Stimulated activated CD4-positive, alpha-beta T cell treated with anti-CD3 and anti-CD28 coated beads, Interleukin-4, amount 100 ng/mL, for 24 hours (primary cell): ENCODE measurements around the gene C3orf18.

Experiments used
- DNase-seq: peaks from one replicate; pipeline ENCODE4 v3.0.0-alpha.2; 2020

Gene C3orf18

DNA sequence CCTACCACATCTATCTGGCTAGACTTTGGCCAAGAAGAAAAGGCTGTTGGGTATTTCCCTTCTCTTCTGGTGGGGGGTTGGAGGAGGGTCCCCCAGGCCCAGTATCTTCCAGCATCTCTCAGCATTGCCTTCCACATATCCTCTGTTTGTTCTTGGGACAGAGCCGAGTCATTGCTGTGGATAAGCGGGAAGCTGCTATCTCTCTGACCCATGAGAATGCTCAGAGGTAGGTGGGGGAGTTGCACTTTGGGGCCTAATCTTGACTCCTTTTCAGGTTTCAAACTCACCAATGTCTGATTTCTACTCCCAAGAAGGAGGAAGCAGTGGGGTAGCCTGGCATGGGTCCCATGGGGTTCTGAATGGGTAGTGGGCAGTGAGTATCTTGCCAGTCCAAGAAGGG lies 9.8 kb upstream of the C3orf18 start:
- no peak for DNase-seq

DNA sequence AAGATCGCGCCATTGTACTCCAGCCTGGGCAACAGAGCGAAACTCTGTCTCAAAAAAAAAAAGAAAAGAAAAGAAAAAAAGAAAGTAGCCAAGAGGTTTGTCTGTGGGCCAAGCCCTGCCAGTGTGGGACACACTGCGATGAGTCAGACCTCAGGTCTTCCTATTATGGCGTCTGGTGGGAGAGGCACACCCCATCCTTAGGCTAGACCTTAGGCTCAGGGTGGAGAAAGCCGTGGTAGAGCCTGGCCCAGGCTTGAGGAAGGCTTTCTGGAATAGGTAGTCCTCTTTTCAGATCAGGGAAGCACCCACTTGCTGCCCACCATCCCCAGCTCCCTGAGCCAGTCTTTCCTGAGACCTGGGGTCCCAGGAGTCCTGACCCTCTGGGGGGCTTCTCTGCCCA lies 7.8 kb upstream of the C3orf18 start:
- no peak for DNase-seq

DNA sequence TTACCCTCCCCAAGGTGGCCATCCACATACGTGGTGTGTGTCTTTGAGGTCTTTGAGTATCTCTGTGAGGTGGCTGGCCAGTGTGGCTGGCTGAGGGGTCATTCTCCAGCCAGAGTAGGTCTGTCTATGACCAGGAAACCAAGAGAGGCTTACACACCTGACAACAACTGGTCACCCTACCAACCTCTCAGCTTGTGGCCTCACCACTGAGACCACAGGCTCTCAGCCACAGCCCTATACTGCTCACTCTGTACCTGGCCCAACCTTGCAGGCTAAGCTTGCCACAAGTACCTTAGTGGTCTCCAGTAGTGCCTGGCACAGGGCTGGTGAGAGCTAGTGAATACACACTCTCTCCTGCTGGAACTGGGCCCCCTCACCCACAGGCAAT lies 6.9 kb upstream of the C3orf18 start:
- DNase-seq, result no peak

DNA sequence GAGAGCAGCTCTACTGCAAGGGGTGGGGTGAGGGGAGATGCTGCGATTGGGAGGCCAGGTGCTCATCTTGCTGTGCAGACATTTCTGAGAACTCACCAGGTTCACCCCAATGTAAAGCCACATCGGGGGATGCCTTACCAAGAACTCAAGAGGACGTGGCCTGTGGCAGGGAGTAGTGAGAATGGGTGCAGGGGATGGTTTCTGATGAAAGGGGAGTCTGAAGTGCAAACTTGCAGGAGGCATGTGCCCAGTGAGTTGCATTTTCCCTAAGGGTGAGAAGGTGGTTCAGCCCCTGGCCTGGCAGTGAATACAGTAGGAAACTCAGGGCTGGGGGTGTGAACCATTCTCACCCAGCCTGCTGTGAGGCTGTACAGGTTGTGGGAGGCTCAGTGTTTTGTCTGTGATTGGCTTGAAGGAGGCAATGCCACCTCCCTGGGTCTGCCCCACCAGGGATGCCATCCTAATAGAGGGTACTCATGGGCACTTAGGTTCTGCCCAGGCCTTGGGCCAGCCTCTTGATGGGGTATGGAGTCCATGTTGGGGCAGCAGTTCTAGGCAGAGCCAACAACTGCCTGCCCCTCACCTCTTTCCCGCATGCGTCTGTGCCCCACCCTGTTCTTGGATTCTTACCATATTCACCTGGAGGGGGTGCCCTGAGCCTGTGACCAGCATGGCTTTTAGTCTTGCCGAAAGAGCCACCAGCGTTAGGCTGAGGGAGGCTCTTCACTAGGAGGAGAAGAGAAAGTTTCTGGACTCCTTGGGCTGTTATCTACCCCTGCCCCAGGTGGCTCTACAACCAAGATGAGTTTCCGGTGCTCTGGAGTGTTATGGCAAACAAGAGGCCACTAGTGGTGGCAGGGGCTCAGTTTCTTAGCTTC lies 6.3 kb upstream of the C3orf18 start:
- DNase-seq, result peak; percentile 75

DNA sequence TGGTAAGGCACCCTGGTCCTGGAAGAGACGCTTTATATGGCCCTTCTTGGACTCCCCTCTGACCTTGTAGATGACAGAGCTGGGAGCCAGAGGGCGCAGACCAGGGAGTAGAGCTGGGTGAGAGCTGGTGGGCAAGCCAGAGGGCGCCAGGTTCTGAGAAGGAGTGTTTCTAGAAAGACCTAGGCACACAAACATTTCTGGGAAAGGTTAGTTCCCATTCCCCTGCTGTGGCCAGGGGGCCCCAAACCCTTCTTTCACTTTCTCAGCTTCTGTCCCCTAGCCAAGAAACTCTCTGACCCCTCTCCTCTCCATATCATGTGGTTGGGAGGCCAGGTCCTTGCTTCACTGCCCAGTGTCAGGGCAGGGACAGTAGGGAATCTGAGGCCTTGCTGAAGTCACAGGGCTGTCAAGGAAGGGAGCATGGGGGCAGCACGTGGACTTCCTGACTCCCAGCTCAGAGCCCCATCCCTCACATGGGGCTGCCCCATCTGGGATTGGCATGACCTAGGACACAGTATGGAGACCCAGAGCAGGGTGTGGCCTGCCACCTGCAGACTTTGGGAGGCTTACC lies 5.3 kb upstream of the C3orf18 start:
- DNase-seq, result peak; percentile 46

DNA sequence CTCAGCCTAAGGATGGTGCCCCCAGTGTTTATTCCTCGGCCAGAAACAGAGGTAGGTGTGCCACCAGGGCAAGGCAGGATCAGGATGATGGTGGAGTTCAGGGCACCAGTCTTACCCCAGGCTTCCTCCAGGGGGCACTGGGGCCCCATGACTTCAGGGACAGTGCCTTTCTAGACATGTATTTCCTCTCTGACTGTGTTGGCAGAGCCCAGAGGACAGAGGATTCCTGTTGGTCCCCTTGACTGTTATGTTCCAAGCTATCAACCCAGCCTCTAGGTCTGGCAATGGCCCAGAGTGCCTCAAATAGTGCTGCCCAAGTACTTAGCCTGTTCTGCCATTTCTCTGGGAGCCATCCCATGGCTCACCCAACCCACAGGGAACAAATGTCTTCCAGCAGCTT lies 4.6 kb upstream of the C3orf18 start:
- peak; percentile 86 for DNase-seq

DNA sequence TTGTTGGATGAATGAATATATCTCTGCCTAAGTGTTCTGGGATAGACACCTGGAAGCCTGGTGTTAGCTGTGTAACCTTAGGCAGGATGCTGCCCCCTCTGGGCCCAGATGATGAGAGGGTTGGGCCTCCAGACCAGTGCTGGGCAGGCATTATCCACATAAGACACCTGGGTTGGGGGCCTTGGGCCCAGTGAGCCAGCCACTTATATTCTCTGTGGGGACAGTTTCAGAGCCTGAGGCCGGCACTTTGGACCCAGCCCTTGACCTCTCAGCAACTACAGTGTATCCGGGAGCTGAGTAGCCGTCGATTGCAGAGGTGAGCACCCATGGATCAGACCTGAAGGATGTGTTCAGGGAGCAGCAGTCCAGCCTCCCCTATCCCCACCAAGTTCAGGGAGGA lies 3.9 kb upstream of the C3orf18 start:
- no peak for DNase-seq

DNA sequence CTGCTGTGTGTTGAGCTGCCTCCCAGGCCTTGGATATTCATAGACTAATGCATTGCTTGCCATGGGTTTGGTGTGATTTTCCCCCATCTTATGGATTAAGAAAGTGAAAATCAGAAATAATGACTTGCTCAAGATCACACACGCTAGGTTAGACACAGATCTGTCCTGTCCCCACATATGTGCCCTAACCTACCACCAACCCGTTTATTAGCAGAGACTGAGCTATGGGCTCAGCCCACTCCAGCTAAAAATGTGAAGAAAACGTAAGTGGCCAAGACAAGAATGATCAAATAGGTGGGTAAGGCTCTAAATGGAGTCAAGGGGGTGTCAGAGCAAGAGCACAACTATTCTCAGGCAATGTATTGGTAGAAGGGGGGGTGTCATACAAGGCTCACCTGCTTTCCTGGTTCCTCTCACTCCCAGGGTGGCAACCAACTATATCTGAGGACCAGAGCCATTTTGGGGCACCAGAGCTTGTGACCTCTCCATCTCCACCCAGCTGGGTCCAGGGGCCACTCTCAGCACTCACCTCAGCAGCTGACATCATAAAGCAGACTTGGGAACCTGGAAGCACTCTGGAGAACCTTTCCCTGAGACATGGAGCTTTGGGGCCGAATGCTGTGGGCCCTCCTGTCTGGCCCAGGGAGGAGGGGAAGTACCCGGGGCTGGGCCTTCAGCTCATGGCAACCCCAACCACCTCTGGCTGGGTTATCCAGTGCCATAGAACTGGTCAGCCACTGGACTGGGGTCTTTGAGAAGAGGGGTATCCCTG lies 3.1 kb upstream of the C3orf18 start:
- DNase-seq, result no peak

DNA sequence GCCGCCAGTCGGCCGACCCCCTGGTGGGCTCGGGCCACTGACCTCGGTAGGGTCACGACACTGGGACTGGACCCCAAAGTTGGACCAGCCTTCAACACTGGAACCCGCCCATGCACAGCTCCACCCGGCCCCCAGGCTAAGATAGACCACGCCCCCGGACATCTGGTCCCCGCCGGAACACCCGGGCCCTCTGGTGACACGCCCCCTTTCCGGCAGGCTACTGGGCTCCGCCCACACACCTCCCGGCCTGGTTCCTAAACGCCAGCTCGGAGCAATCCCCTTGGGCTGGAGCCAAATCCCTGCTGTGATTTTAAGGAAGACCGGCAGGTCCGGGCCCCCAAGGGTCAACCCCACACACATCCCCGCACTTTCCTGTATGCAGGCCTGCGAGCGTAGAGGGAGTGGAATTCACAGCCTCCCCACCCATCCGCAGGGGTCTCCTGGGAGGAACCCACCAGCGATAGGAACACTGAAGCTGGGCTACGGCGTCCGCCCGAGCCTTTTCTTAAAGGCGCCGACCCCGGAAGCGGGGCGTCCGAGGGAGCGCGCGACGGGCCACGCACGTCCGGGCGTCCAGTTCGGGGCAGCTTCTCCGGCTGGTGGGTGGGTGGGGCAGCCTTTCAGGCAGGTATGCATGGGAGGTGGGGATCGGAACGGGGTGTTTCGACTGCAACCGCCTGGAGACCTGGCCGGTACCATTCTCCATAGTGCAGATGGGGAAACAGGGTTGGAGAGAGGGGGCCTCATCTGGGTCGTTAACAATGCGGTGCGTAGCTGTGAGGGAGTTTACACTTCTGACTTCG lies 1.6 kb upstream of the C3orf18 start, which contains the start of gene HEMK1:
TSS of gene HEMK1 (plus strand) at position 576 of the 803 bp plus-strand sequence. CDS start 1,583 bp downstream, outside the sequence.
- peak; percentile 96 for DNase-seq

DNA sequence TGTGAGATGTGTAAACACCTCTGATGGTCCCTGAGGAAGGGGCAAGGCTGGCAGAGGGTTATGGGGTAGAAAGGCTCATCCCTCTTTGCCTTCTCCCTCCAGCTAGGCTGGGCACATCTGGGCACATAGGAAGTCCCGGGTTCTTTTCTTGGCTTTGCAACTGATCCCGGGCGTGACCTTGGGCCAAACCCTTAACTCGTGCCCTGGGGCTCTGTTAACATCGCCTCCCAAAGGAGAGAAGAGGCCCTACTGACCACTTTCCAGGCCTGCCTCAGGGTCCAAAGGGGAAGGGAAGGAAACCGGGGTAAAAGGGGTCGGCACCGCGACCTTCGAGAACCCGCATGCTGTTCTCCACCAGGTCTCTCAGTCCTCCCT lies 549 bp downstream of the C3orf18 start:
- no peak for DNase-seq

DNA sequence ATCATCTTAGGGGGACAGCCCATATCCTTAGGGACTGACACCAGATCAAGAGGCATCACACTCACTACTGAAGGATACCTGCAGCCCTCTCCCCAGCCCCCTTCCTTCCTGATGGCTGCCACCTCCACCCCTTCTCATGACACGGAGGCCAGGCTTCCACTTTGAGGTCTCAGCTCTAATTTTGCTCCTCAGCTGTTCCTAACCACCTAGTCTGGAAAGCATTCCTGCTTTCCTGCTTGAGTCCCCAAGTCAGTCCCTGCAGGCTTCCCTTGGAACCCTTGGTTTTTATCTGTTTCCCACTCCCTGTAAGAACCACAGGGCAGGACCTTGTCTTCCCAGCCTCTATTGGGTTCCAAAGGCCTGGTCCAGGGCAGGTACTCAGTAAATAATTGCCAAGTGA lies 3.2 kb downstream of the C3orf18 start:
- no peak for DNase-seq

DNA sequence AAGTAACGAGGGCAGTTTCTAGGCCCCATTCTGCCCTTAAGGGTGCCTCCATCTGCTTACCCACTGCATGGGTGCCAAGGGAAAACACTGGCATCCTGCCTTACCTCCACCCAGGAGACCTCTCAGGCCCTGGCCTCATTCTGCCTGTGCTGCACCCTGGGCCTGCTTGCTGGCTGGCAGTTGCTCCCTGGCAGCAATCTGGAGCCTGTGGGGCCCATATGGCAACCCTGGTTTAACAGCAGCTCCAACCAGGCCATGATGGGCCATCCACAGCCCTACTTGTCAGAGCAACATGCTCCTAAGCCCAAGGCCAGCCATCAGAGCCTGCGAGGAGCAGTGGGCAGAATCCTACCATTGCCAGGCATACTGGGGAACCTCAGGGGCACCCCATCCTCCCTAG lies 3.7 kb downstream of the C3orf18 start:
- DNase-seq, result no peak

DNA sequence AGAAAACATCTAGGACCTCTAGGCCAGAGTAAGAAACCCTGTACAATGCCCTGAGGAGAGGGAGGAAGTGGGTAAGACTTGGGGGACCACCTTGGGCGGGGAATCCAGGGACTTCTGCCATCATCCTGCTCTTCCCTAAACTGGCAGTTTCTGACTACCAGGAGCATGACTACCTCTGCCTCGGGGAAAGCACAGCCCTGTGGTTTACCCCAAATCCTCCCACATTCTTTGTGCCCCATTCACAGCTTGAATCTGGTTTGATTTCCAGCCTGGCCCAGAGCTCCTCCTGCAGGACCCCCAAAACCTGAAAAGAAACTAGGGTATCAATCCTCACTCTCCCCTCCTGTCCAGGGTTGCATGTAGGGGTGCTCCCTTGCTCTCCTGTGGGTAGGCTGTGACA lies 4.7 kb downstream of the C3orf18 start:
- DNase-seq, result no peak

DNA sequence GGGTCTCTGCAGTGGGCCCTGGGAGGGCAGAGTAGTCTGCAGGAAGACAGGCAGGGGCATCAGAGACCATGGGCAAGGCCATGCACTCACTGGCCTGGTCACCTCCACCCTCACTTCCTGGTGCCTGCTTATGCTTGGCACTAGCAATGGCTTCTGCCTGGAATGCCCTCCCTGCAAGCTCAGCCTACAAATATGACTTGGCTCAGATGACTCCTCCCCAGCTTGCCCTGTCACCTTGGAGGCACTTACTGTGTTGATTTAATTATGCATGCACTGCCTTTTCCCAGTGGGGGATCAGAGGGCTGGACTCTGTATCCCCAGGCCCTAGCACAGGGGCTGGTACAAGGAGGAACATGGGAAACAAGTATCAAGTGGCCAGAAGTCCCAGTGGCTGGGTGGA lies 7.8 kb downstream of the C3orf18 start:
- no peak for DNase-seq

DNA sequence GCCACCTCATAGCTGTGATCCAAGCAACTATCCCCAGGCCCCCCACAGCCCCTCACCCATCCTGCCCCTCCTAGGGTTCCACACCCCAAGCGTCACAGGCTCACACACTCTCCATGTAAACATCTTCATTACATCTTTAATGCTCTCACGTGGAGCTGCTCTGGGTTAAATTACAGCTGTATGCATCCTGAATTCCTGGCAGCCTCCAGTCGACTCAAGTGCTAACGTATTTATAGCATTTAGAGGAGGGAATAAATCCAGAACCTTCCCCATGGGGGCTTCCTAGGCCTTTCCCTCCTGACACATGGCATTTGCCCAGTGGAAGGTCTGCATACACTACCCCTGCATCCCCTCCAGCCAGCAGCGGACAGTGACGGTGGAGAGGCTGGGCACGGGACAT lies 9.6 kb downstream of the C3orf18 start:
- DNase-seq, result no peak

DNA sequence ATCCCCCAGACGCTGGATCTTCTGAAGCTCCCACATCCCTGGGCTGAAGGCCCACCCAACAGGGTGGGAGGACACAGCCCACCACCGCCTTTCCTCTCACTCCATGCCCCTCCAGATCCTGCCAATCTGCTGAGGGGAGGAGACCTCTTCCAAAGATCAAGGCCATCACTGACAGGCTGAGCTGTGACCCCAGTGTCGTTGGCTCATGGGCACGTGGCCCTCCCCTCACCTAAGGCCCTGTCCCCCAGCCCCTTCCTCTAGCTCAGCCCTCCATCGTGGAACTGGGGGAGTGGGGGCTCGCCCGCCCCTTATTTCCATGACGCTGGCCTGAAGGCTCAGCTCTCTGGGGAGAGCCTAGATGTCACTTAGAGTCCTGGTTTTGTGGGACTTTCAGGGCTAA lies 10.4 kb downstream of the C3orf18 start:
- DNase-seq, result no peak

DNA sequence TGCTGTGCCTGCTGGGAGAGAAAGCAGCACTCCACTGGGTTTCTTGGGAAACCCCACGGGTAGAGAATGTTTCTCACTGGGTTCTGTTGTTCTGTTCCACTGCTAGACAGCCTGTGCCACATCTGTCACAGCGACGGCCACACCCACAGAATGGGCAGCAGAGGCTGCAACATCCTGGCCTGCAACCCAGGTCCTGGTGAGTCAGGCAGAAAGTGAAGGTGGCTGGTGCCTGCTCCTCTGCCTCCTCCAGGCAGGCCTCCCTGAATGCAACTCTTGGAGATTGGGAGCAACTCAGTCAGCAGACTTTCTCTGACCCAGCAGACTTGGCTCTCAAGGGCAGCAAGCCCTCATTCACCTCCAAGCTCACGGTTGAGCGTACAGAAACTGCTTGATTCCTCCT lies 13.0 kb downstream of the C3orf18 start:
- no peak for DNase-seq

DNA sequence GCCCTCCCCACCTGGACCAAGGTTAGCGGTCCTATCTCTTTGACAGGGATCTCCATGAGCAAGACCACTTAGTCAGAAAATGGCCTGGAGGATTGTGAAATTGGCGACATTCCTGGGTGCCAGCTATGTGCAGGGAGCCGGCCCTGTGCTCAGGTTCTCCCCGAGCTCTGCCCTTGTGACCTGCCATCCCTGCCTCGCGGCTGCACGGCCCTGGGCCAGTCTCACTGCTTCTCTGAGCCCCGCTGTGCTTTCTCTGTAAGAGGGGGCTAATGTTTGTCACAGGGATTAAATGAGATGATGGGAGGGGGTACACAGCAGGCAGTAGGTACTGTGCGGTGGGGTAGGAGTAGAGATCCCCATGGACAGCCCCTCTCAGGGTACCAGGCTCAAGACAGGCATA lies 14.9 kb downstream of the C3orf18 start:
- DNase-seq, result no peak

DNA sequence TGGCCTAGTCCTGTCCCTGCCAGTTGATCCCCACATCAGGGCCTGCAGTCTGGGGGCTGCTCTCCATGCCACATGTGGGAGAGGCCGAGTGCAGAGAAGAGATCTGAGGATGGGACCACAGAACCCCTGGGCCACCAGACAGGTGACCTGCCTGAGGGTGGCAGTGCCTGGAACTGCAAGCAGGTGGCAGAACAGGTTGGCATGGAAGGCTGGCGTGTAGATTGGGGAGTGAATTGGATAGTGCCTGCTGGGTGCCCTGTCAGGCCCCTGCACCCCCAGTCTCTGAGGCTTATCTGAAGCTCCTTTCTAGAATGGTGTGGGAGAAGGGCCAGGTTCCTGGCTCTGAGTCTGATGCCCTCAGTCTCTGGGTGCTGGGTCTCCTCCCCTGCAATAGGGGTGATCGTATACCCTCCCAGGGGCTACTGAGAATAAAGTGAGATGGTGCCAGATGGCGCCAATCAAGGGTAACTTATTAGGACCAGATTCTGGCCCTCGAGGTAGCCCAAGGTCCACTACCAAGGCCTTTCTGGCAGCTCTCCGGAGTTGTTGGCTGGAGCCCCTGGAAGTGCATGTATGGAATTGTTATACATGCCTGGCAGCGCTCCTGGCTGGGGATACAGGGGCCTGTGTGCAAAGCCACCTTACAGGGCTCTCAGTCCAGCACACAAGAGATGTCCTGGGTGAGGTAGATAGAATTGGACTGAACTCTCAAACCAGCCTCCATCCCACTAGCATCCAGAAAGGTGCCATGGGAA lies 15.7 kb downstream of the C3orf18 start:
- no peak for DNase-seq

DNA sequence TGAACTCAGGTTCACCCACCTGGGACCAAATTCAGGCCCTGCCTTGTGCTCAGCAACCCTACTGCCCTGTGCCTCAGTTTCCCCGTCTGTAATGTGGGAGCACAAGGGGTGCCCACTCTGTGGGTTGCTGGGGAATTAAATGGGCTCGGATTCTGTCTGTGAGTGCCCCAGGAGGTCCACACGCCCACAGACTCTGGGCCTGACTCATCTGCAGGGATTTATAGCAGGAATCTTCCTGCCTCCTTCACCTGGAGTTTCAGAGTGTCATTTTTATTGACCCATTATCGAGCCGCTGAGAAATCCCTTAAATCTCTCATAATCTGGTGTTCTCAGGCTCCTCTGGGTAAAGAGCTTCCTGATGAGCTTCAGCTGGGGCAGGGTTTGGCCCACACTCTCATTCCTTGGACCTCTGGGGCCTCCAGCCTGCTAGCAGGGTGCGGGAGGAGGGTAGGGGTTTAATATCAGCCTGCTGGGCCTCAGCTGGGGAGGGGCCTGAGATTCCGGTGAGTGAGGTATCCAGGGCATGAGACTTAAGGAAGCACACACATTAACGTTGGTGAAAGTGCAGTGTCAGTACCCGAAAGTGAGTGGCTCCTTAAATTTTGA lies 16.4 kb downstream of the C3orf18 start:
- DNase-seq, result no peak

DNA sequence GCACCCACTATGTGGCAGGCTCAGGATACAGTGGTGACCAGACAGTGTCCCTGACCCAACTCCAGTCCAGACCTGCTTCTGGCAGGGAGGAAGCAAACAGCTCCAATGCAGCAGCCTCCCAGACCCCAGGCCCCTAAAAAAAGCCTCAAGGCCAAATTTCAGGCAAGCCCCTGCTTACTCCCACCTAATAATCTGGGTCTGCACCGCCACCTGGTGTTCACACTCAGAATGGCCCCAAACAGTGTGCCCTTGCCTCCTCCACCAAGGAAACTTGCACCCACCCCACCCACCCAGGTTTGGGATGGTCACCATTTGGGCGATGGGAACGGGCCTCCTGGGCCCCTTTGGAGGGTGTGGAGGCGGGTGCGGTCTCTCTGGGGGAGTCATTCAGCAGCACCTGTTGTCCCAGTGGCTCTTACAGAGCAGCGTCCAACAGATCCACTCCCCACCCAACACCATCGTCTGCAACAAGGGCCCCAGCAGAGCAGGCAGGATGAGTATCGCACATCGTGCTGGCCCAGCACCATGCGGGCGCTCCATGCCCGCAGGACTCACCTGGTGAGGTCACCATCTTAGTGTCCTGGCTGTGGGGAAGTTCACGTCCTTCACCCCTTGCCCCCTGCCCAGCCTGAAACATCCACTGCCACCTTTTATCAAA lies 17.3 kb downstream of the C3orf18 start:
- DNase-seq, result peak; percentile 71
